NCI-H524 (cell line): Measurements from ENCODE around the gene CD2AP.
"Not testable (repeated sequence)": the region's sequence is repeated elsewhere in the genome, so short reads cannot be mapped to it uniquely, and the experiment has no call there.

Experiments
- DNase-seq, 2 experiments: peaks; one replicate each; lab custom pipeline; 2025; lab: John Stamatoyannopoulos, UW

The CD2AP gene

DNA sequence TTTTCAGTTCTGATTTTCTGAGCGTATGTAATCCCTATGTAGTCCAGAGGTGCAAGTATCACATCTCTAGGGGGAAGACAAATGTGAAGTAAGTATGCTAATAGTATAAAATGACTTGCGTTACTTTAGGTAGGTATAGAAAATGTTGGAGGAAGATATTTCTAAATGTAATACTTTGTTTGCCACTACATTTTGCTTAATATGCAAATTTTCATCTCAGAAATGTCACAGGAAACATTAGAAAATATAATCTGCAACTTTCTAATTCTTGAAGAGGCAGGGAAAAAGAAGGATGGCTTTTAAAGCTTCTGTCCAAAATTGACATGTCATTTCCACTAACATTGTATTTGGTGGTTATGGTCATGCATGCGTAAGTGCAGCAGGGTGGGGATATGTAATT is 85.6 kb downstream of the CD2AP start:
- DNase-seq: no peak

DNA sequence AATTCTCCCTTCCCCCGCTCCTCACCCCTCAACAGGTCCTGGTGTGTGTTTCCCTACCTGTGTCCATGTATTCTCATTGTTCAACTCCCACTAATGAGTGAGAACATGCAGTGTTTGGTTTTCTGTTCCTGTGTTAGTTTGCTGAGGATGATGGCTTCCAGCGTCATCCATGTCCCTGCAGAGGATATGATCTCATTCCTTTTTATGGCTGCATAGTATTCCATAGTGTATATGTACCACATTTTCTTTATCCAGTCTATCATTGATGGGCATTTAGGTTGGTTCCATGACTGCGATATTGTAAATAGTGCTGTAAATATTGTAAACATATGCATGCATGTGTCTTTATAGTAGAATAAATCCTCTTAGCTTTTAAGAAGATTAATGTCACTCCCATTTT is 89.0 kb downstream of the CD2AP start:
- not testable (repeated sequence) for DNase-seq

DNA sequence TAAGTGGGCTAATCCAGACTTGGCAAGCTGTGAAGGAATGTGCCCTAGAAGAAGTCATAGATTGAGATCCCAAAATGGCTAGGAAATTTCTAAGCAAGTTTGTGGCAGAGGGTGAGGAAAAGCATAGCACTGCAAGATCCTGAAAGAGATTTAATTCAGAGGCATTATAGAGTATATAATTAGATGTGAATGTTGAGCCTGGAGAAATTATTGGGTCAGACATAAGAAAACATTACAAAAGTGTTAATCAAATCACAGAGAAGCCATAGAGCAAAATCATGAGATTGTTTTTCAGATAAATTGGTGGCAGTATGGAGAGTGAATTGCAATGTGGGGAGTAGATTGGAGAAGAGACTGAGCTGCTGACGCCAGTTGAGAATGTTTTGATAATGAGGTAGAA is 90.0 kb downstream of the CD2AP start:
- no peak for DNase-seq

DNA sequence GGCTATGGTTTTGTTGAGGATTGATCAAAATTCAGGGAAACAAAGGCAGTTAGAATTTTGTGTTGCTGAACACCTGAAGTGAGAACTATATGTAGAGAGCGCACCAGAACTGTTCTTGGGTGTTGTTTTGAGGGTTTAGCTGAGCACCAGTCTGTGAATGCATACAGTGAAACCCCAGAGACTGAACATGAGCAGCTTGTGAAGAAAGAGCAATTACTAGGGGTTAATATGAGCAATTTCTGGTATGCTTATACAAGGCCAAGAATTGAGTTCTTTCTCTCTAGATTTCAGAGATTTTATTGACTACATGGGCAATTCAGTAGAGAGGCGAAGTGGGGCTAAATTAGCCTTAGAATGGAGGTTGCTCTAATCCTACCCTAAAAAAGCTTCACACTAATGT is 93.9 kb downstream of the CD2AP start:
- DNase-seq: no peak

DNA sequence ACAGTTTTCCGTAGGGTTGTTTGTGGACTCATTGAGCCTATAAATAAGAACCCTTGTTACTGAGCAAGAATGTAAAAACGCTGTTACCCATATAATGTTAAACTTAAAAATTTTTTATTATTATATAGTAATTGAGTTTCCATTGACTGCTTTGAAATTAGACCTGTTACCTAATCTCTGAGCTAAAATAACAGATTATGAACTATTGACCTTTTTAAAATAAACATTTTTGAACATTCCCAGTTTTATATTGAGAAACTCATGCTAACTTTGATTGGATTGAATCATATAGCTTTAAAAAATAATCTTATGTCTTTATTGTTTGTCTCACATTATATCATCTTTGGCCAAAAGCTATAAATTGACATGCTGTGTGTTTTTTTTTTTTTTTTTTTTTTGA is 95.5 kb downstream of the CD2AP start:
- DNase-seq: no peak

DNA sequence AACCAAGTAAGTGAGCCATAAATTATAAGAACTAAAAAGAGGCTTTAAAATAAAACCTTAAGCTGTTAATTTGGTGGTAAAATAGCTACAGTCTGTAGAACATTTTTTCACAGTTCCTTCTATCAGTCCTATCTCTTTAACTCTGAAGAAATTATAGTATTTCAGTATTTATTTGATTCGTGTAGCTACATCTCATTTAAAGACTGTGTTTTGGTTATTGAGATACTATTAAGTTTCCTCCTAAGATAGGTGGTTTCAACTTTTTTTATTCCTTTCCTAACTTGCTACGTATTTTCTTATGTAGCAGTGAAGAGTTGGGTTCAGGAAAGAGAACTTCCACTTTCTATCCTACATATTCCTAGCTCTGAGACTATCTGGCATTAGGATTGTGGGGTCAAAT is 97.2 kb downstream of the CD2AP start:
- DNase-seq: no peak

DNA sequence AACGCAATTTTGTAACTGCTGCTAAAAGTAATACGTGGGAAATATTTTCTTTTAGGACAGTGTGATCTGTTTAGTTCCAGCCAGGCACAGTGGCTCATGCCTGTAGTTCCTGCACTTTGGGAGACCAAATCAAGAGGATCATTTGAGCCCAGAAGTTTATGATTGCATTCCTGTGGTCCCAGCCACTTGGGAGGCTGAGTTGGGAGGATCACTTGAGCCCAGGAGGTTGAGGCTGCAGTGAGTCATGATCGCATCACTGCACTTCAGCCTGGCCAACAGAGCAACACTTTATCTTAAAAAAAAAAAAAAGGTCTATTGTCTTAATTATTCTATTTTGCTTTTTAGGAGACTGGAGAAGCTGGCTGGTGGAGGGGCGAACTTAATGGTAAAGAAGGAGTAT is 101.5 kb downstream of the CD2AP start:
- DNase-seq: no peak

DNA sequence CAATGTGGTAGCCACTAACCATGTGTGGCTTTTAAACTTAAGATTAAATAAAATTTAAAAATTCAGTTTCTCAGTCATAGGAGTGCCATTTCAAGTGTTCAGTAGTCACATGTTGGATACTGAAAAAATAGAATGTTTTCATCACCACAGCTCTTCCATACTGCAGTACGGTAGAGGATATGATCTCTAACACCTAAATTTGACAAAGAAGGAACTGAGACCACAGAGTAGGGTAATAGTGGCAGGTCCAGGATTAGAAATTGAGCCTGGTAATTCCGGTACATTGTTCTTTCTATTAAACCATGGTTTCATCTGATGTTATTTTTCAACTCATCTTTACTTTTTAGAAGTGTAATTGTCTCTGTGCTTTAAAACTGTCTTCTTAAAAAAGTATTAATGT is 104.0 kb downstream of the CD2AP start:
- DNase-seq: no peak

DNA sequence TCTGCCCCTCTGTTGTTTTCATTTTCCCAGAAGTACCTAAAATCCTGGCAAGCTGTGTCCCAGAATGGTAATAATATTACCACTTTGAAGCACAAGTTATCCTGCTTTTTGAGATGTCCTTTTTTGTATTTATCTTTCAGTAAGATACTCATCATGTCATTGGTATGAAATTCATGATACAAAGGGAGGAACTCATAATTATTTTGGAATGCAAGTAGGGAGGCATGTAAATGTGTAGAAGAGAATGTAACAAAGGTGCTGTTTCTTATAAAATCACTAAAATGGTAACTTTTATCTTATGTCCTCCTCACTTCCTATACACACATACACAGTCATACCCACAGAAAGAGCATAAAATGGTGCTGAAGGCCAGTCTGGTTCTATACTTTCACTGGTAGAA is 109.9 kb downstream of the CD2AP start:
- no peak for DNase-seq

DNA sequence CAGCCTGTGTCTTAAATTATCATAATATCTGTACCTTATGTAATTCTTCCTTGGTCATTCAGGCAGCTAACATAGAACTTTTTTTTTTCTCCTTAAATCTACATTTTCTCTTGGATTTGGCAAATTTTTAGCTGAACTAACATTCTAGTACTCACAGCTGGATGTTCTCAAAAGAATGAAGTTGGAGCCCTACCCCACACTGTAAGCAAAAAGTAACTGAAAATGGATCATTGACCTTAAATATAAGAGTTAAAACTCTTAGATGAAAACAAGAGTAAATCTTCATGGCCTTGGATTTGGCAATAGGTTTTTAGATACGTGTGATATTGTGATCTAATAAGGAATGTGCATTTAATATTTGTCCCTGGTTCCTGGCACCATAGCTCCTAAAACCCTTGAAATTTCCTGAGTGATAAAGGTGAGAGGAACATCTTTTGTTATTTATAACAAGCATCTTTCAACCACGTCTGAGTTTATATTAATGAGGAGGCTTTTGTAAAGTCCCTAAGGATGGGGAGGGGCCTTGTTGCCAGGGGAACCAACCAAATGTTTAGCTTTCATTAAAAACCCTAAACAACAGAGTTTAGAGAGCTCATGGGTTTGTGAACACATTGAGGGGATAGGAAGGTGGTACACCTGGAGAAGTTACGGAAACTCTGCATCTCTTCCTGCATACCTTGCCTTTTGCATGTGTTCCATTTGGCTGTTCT is 114.7 kb downstream of the CD2AP start:
- no peak for DNase-seq

DNA sequence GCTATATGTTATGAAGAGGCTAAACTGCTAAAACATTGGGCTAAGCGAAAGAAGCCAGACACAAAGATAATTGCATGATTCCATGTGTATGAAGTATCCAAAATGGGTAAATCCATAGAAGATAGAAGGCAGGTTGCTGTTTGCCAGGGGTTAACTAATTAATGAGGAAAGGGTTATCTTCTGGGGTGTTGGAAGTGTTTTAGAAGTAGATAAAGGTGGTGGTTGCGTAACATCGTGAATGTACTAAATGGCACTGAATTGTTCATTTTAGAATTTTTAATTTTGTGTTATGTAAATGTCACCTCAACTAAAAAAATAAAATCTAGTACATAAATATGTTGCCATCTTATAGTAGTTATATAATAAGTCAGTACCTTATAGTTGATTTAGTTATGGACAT is 116.4 kb downstream of the CD2AP start:
- DNase-seq: no peak

DNA sequence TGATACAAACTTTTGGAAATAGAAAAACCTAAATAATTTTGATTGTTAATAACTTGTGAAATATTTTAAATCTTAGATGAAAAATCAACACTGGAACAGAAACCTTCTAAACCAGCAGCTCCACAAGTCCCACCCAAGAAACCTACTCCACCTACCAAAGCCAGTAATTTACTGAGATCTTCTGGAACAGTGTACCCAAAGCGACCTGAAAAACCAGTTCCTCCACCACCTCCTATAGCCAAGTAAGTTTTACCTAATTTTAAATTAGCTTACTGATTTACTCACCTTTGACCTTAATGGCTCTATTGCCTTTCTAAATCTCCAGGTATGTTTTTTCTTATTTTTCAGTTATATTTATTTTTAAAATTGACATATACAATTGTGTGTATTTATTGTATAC is 118.2 kb downstream of the CD2AP start:
- DNase-seq: no peak

DNA sequence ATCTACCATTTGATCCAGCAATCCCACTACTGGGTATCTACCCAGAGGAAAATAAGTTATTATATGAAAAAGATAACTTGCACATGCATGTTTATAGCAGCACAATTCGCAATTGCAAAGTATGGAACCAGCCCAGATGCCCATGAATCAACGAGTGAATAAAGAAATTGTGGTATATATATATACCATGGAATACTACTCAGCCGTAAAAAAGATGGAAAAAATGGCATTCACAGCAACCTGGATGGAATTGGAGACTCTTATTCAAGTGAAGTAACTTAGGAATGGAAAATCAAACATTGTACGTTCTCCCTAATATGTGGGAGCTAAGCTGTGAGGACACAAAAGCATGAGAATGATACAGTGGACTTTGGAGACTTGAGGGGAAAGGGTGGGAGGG is 120.8 kb downstream of the CD2AP start:
- no peak for DNase-seq

DNA sequence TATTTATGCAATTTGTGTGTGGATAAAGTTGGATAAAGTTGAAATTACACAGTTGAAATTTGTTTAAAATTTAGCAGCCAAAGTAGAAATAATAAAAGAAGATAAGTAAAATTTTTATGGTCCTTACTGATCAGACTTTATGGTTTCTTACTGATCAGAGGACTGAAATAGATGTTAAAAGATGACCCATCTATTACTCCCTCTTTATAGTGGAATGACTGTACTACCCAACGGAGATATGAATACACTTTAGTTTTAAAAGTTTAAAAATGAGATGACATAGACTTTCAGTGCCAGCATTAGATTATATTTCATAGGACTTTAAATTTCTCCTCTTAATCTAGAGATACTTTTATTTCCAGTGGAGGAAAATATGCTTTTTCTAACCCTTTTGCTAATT is 121.9 kb downstream of the CD2AP start:
- no peak for DNase-seq

DNA sequence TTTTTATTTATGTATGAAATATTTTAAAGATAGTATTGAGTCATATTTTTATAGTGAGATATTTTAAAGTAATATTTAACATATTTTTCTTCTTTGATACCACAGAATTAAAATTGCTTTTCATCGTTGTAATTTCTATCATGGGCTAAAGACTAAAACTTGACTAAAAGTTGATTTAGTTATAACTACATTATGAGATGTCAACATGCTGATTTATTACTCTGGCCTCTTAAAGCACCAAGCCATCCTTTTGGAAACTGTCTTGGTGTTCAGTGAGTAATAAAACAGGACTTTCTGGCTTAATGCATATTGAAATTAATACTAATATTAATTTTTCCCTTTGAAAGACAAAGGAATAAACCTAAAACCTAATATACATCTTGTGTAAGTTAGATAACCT is 125.6 kb downstream of the CD2AP start:
- DNase-seq: no peak

DNA sequence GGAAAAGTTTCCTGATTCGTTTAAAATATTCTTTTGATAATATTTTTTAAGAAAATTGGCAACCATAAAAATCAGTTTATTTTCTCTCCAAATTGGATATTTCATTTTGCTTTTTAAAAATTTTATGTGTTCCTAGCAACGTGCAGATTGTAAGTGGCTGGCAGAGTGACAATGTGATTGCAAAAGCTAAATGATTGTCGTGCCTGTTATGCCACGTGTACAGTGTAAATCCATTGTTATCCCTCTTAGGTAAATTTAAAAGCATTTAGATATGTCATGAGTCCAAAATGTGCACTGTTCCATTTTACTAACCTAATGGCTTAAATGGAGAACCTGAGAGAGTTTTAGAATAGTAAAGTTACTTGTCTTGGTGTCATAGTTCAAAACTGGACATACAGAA is 126.4 kb downstream of the CD2AP start:
- no peak for DNase-seq

DNA sequence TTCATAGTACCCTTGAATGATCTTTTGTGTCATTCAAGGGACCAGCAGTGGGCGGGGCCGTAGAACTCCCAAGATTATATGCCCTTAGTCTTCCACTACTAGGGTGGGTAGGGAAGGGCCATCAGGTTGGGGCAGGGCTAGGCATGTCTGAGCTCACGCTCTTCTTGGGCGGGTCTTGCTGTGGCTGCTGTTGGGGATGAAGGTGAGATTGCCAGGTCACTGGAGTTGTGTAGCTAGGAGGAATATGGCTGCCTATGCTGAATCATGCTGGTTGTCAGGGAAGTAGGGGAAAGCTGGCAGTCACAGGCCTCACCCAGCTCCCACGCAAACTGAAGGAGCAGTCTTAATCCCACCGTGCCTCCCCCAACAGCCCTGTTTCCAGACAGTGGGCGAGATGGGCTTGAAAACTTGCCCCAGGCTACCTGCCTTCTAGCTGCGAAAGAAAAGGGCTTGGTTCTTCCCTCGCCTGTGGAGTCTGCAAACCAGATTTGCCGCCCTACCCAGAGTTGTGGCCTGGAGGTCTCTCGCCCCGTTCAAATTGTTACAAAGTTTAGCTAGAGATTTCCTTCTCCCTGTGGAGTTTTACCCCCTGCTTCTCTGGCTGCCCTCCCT is 144.4 kb downstream of the CD2AP start:
- DNase-seq: no peak

DNA sequence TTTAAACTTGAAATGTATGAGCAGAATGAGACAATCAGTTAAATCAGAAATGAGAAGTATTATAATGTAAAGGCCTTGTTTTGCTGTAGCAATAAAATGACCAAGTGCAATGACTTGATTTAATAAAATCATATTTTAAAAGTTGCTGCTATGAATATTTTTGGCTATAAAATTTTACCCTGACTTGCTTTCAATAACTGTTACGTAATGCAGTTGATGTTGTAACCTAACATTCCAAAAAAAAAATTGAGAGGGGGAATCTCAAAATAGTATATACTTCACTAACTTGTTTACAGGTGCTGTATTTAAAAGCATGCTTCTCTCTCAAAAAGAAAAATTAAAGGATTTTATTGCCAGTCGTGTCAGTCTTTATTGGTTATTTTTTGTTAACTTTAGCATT is 149.2 kb downstream of the CD2AP start:
- DNase-seq: no peak

DNA sequence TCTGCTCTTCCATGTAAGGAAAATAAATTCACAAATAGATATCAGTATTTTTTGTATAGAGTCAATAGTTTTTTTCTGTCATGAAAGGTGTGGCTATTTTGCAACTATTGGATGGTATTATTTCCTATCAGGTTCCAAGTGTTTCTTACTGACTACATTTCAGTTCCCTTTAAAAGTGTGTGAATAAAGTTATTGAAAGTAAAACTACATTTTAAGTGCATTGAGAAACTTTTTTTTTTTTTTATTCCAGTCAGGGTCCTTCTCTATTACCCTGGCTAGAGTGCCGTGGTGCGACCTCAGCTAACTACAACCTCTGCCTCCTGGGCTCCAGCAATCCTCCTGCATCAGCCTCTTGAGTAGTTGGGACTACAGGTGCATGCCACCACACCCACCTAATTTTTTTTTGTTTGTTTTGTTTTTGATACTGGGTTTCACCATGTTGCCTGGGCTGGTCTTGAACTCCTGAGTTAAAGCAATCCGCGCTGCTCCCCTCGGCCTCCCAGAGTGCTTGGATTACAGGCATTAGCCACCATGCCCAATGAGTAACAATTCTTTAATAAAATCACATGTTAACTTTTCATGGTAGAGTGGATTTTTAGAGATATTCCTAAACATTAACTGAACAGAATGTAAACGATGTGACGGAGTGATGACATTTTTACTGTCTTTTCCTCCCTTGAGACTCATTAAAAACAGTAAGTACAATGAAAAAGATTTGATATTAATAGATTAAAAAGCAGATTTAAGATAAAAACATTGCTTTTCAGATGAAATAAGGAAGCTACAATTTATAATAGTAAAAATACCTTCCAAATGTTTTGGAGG is 151.1 kb downstream of the CD2AP start:
- no peak for DNase-seq

DNA sequence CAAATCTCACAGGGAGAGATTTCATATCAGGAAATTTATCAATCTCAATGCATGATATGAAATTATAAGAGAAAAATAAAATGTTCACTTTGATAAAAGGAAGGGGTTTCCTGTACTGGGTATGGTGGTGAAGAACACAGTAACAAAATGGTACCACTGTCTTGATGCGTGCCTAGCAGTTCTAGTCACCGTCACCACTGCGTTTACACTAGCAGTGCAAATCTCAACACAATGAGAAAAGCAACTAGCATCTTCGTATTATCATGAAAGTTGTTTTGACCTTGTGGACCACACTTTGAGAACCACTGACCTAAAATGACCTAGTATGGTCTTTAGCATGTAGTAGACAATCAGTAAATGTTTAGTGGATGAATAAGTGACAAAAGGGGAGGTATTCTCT is 152.4 kb downstream of the CD2AP start:
- DNase-seq: no peak

DNA sequence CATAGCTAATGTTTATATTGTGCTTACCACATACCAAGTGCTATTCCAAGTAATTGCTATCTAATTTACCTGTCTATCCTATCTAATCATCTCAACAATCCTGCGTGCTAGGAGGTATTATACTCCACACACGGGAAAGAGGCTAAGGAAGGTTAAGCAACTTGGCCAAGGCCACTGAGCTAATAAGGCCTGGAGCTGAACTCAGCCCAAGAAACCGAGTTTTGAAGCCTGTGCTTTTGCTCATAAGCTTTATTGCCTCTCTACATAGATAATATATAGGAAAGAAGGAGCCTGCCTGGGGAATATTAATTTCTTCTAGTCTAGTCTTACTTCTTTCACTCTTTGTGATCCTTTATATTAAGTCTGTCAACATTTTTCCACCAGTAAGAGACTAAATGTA is 153.0 kb downstream of the CD2AP start:
- DNase-seq: no peak

DNA sequence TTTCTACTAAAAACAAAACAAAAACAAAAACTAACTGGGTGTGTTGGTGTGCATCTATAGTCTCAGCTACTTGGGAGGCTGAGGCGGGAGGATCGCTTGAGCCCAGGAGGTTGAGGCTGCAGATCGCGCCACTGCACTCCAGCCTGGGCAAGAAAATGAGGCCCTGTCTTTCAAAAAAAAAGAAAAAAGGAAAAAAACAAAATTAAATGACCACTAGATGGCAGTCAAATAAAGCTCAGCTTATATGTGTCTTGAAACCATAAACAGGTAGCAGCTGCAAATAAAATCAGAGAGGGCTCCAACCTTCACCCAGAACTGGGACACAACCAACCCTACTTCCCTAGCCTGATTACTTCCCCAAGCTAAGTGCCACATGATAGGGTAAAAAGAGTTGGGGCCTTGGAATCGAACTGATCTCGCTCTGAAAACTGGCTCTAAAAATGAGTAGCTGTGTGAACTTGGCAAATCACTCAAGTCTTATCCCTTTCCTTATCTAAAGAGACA is 153.7 kb downstream of the CD2AP start:
- DNase-seq: peak; percentile 12 to 67

DNA sequence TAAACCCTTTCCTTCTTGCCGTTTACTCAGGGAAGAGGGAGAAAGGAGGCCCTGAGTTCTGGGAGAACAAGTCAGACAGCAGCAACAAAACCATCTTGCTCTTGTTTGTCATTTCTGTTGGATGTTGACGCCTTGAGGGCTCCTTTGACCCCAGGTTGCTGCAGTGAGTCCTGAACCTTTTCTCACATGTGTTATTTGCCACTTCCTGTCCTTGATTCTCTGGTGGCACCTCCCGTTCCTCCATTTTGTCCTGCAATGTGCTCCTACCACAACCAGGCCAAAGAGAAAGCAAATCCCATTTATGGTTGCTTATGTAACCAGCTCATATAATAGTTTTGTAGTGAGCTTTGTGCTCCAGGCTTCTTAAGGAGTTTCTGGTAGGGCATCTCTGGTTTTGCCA is 154.2 kb downstream of the CD2AP start:
- no peak for DNase-seq
